Gastrocnemius medialis (tissue), 4 donors: Measurements from ENCODE around the gene GRIK4. TPM values are rescaled to one million over a fixed set of nuclear protein-coding genes. Genes with fewer than 3 reads are reported as not detected.

Experiments
- ATAC-seq, 2 donors: fragments of 150-250 bp; one replicate each; pipeline ENCODE4 v1.9.1; 2016
- DNase-seq, 2 donors: peaks; one replicate each; pipeline ENCODE4 v3.0.0-alpha.2; 2019
- H3K27ac ChIP-seq, 4 donors: fragments of 200-600 bp; sonication (generic); 1 replicate in 1 of 4; 2 replicates in 3 of 4; pipeline ENCODE4 v1.5.1; 2016 to 2018; ENCODE audit warnings: mild to moderate bottlenecking in 2 of 4, moderate library complexity in 1 of 4
- H3K27me3 ChIP-seq, 3 donors: fragments of 200-600 bp; sonication (generic) in 2 of 3; 1 replicate in 1 of 3; 2 replicates in 2 of 3; pipeline versions ENCODE4 v1.5.1 to v1.6.0; 2016 to 2019; ENCODE audit warnings: mild to moderate bottlenecking in 1 of 3, moderate library complexity in 1 of 3
- H3K36me3 ChIP-seq, 2 donors: fragments of 200-600 bp; sonication (generic) in 1 of 2; one replicate each; pipeline ENCODE4 v1.5.1; 2017 to 2018
- H3K4me1 ChIP-seq, 2 donors: fragments of 200-600 bp; sonication (generic) in 1 of 2; one replicate each; pipeline ENCODE4 v1.5.1; 2016 to 2017; ENCODE audit warnings: mild to moderate bottlenecking in 2 of 2
- H3K4me3 ChIP-seq, 4 donors: fragments of 200-600 bp; sonication (generic) in 3 of 4; 1 replicate in 1 of 4; 2 replicates in 3 of 4; pipeline ENCODE4 v1.5.1; 2016 to 2019; ENCODE audit warnings: mild to moderate bottlenecking in 2 of 4
- H3K9me3 ChIP-seq, 3 donors: fragments of 200-600 bp; sonication (generic) in 2 of 3; 1 replicate in 1 of 3; 2 replicates in 2 of 3; pipeline ENCODE4 v1.5.1; 2016 to 2019
- CTCF ChIP-seq, 5 experiments: fragments of 450-650 bp in 3 of 5; fragments of 200-600 bp in 2 of 5; sonication (generic) in 2 of 5; IDR thresholded peaks in 4 of 5; conservative IDR thresholded peaks in 1 of 5; 1 replicate in 4 of 5; 2 replicates in 1 of 5; pipeline ENCODE4 v1.5.1; 2016 to 2019; ENCODE audit warnings: antibody characterized with exemption in 5 of 5, mild to moderate bottlenecking in 3 of 5, moderate library complexity in 3 of 5
- POLR2A ChIP-seq, 2 donors: fragments of 450-650 bp; IDR thresholded peaks; one replicate each; pipeline ENCODE4 v1.6.1; 2017; ENCODE audit warnings: antibody characterized with exemption in 2 of 2, mild to moderate bottlenecking in 2 of 2, moderate library complexity in 2 of 2
- in situ Hi-C, 4 donors: fragments of 200-750 bp; cut with MboI; loops; one replicate each; pipeline versions ENCODE4 v1.15.0 to v1.8.0; 2017; ENCODE audit warnings: low sequenced_read_pairs in 4 of 4
- intact Hi-C: fragments of 100-400 bp; cut with DNase I; formaldehyde crosslinking; loops from one replicate; pipeline ENCODE4 v1.15.1; 2023; ENCODE audit warnings: low total_unique reads
- total RNA-seq, 4 donors: library from RNA; depleted of rRNA; stranded (reverse); fragments of >200 nt; gene quantifications; one replicate each; pipeline versions ENCODE4 v1.1.0 to v1.2.3, GENCODE V29; 2016

Gene GRIK4
- total RNA-seq, 4 donors from 2014 or later, result 0.42 TPM; not detected in 3

GRCh38 chr11:120775986-120776951 is 264.7 kb downstream of the GRIK4 start:
- intact Hi-C loops, result no loop called here

GRCh38 chr11:120778685-120779490 is 267.3 kb downstream of the GRIK4 start:
- Histone ChIP-seq H3K4me3 (no peak overlapping the region), H3K4me1 (no peaks in the 10 kb centered on the region), H3K27me3 (no peaks in the 10 kb centered on the region), H3K27ac (no peak overlapping the region), H3K36me3 (no peaks in the 10 kb centered on the region), H3K9me3 (no peaks in the 10 kb centered on the region)
- no peak for TF ChIP-seq CTCF (IDR thresholded peaks at IDR 0.05 in 4 of 5, conservative IDR thresholded peaks at IDR 0.05 in 1 of 5)
- no peak for TF ChIP-seq POLR2A (IDR thresholded peaks at IDR 0.05)
- intact Hi-C loops, result no loop called here
- ATAC-seq, result no peak
- in situ Hi-C loops, result no loop called here
- DNase-seq, result no peak

More at GRCh38 chr11:120775986-120776951, 264.7 kb downstream of the GRIK4 start:
- H3K4me3 ChIP-seq, result no peak overlapping the region
- no peaks in the 10 kb centered on the region for H3K36me3 ChIP-seq
- H3K27me3 ChIP-seq, result no peaks in the 10 kb centered on the region
- ATAC-seq (no peak), DNase-seq (no peak)
- no peaks in the 10 kb centered on the region for H3K9me3 ChIP-seq
- no peak for TF ChIP-seq CTCF (IDR thresholded peaks at IDR 0.05 in 4 of 5, conservative IDR thresholded peaks at IDR 0.05 in 1 of 5)
- TF ChIP-seq POLR2A (IDR thresholded peaks at IDR 0.05), result no peak
- in situ Hi-C loops, result no loop called here
- no peaks in the 10 kb centered on the region for H3K4me1 ChIP-seq
- no peak overlapping the region for H3K27ac ChIP-seq

DNA sequence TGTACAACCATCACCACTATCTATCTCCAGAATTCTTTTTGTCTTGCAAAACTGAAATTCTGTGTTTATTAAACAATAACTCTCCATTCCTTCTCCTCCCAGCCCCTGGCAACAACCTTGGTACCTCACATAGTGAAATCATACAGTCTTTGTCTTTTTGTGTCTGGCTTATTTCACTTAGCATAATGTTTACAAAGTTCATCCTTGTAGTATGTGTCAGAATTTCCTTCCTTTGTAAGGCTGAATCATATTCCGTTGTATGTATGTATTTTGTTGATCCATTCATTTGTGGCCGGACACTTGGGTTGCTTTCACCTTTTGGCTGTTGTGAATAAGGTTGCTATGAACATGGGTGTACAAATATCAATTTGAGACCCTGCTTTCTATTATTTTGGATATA is 268.7 kb downstream of the GRIK4 start:
- in situ Hi-C loops (no loop called here), intact Hi-C loops (no loop called here)
- no peak overlapping the region for H3K4me3 ChIP-seq
- H3K27ac ChIP-seq, result no peak overlapping the region
- H3K9me3 ChIP-seq, result no peaks in the 10 kb centered on the region
- H3K36me3 ChIP-seq, result no peaks in the 10 kb centered on the region
- DNase-seq (no peak), ATAC-seq (no peak)
- TF ChIP-seq POLR2A (IDR thresholded peaks at IDR 0.05), result no peak
- no peak for TF ChIP-seq CTCF (IDR thresholded peaks at IDR 0.05 in 4 of 5, conservative IDR thresholded peaks at IDR 0.05 in 1 of 5)
- H3K27me3 ChIP-seq, result peaks cover 0 to 2% (median 0%) of the 10 kb centered on the region in 3 donors
- H3K4me1 ChIP-seq, result no peaks in the 10 kb centered on the region

DNA sequence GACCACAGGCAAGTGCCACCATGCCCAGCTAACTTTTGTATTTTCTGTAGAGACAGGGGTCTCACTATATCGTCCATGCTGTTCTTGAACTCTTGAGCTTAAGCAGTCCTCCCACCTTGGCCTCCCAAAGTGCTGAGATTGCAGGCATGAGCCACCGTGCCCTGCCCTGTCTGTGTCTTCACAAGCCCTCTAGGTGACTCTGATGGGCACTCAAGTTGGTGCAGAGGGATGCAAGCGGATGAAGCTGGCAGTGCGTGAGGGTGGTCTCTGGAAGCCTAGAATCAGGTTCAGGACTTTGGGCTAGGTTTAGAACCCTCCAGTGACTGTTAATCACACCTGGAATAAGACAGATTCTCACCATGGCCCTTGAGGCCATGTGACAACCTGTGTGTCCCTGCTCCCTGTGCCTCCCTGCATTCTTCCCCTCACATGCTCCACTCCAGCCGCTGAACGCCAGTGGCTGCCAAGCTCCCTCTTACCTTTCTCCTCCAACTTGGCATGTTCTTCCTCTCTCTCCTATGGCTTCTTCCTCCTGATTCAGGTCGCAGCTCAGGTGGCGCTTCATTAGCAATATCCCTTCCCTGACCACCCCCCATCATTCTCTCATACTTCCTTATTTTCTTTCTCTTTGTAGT is 270.1 kb downstream of the GRIK4 start:
- ATAC-seq (no peak), DNase-seq (no peak)
- no peak overlapping the region for H3K27ac ChIP-seq
- in situ Hi-C loops, result no loop called here
- peaks cover 0 to 2% (median 0%) of the 10 kb centered on the region in 3 donors for H3K27me3 ChIP-seq
- H3K9me3 ChIP-seq, result no peaks in the 10 kb centered on the region
- TF ChIP-seq POLR2A (IDR thresholded peaks at IDR 0.05) (no peak), CTCF (IDR thresholded peaks at IDR 0.05 in 4 of 5, conservative IDR thresholded peaks at IDR 0.05 in 1 of 5) (no peak)
- no peaks in the 10 kb centered on the region for H3K4me1 ChIP-seq
- intact Hi-C loops, result no loop called here
- H3K36me3 ChIP-seq, result no peaks in the 10 kb centered on the region
- H3K4me3 ChIP-seq, result no peak overlapping the region
